Prostate gland (tissue), 2 donors: ENCODE measurements around the gene TRIO.

Source experiments
- CTCF ChIP-seq, 4 experiments: fragments of 200-600 bp in 2 of 4; fragments of 450-650 bp in 2 of 4; sonication (generic) in 2 of 4; IDR thresholded peaks; 1 replicate in 3 of 4; 2 replicates in 1 of 4; pipeline ENCODE4 v1.5.1; 2016 to 2019; ENCODE audit warnings: antibody characterized with exemption in 4 of 4, mild to moderate bottlenecking in 2 of 4, moderate library complexity in 2 of 4
- POLR2A ChIP-seq: fragments of 450-650 bp; IDR thresholded peaks from one replicate; pipeline ENCODE4 v1.6.1; 2016; ENCODE audit warnings: antibody characterized with exemption, mild to moderate bottlenecking

- no peak for TF ChIP-seq CTCF (IDR thresholded peaks at IDR 0.05)
- TF ChIP-seq POLR2A: no peak
These were observed 23.0 kb upstream of the TRIO start for GRCh38 chr5:14120176-14120575.
